Putamen (tissue), 1 donor: ENCODE measurements around the gene ABCC8.

Experiments
- DNase-seq: peaks from one replicate; pipeline ENCODE4 v3.0.0-alpha.2; 2016; ENCODE audit warnings: low spot score

The ABCC8 gene

GRCh38 chr11:17471501-17471900 lies 5.1 kb downstream of the ABCC8 start:
- DNase-seq: no peak

DNA sequence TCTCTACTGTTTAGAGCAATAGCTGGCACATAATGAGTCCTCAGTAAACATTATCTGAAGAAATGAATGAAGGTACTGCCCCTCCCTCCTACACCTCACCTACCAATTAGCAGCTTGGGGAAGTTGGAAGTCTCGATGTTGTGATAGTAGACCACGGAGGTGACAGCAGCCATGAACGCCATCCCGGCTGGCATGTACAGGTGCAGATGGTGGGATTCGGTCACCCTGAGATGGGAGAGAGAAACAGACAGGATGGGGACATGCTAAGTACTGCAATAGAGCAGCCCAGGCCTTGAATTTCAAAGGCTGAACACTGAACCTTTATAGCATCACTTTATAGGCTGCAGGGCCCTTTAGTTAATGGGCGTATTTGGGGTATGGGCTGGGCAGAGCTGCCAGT lies 6.6 kb downstream of the ABCC8 start:
- no peak for DNase-seq

- DNase-seq: no peak
These were observed 8.5 kb downstream of the ABCC8 start for GRCh38 chr11:17468122-17468521.

DNA sequence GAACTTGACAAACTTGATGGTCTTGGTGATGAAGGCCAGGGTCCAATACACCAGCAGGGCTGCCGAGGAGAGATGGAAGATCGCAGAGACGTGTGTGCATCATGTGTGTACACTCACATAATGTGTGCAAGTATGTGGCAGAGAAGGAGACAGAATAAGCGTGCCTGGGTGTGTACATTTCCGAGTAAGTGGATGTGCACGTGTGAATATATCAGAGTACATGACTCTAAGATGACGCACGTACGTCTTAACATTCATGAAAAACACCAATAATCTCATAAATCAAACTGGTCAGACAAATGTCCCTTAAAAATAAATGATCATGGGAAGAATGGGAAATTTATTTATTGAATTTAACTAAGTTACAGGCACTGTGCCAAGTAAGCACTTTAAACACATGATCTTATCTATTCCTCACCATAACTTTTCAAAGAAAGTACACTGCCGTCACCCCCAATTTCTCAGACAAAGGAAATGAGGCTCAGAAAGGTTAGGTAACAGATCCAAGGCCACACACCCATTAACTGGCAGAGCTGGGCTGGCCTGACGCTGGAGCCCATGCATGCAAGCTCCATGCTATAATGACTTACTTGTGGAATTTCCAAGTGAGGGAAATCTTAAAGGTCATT lies 13.0 kb downstream of the ABCC8 start:
- no peak for DNase-seq

DNA sequence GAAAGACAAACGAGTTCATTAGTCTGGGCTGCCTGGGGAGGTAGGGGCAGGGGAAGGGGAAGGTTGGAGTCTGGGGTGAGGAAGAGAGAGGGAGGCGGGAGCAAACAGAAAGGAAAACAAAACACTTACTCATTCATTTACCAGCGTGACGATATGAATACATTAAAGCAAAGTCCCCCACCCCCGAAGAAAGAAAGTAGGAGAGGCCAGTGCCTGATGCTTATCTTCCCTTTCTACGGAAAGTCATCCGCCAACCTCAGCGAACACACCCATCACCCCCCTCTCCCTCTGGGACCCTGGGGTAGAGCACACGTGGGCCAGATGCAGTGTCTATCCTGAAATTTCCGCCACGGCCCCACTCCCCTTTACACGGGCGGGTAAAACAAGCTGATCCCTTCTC lies 13.7 kb downstream of the ABCC8 start:
- DNase-seq: no peak

GRCh38 chr11:17460406-17460805 lies 16.2 kb downstream of the ABCC8 start:
- no peak for DNase-seq

DNA sequence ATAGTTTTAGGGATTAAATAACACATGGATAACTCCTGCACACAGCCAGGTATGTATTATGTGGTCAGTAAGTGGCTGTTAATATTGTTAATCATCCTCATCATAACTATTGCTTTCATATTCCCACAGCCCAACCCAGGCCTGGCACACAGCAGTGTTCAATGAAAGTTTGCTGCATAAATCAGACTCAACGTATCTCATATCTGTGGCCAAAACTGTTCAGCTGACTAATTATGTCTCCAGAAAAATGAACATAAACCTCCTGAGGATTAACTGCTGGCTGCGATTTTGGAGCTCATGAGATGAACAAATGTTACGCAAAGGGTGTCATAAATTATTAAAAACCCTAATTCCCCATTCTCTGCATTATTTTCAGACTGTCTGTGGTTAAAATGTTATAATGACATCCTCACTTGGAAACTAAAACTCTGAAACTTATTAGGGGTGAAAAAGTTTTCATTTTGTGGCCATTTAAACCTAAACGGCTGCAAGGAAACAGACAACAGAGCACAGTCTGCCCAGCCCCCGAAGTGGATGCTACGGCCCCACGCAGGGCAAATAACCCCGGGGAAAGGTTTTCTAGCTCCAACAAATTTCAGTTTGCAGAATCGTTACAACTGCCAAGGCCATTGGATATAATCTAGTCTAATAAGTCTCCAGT lies 17.3 kb downstream of the ABCC8 start:
- no peak for DNase-seq

- no peak for DNase-seq
These were observed 18.4 kb downstream of the ABCC8 start for GRCh38 chr11:17458268-17458667.

DNA sequence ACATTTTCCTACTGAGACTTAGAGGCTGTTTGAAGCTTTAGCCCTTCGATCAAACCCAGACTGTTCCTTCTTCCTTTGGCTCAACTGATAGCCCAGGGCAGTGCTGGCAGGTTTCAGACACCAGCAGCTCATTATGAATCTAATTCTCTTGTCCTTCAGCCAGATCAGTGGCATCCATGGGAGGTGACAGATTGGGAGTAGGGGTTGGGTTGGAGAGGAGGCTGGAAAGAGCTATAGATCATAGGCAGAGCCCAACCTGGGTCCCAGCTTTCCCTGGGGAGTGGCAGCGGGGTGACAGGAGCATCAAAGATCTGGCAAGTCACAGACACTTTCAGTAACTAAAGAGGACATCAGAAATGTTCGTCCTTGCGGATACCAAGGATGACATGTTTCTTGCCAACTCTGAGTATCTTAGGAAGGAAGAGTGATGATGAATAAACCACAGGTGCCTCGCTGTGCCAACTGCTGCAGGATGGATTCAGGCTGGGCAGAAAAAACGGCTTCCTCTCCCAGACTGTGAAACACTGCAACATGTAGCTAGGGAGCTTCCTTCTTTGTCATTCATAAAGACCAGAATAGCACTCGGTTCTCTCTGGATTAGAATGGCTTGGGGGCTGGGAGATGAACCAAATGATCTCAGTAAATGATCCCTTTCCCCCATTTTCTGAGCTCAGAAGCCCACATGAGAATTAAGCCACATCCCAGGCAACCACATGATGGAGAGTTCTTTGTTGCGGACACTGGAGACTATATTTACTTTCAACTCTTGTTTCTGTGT lies 19.1 kb downstream of the ABCC8 start:
- no peak for DNase-seq

GRCh38 chr11:17452668-17453067 lies 24.0 kb downstream of the ABCC8 start:
- no peak for DNase-seq

DNA sequence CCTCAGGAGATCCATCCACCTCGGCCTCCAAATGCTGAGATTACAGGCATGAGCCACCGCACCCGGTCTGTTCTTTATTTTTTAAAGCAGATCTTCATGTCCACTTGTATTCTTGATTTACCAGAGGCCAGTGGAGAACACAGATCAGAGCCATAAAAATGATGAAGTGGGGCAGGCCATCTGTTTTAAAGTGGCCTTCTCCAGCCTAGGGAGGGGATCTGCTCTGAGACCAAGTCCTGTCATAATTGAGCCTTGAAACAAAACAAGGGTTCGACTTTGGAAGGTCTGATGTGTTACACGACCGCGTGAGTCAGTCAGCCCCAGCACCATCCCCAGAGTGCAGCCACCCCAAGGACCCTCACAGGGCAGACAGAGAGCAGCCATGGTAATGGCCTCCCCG lies 27.5 kb downstream of the ABCC8 start:
- no peak for DNase-seq

GRCh38 chr11:17446482-17446881 lies 30.2 kb downstream of the ABCC8 start:
- DNase-seq: no peak

- DNase-seq: no peak
These were observed 31.3 kb downstream of the ABCC8 start for GRCh38 chr11:17445240-17445795.

GRCh38 chr11:17443926-17444690 lies 32.5 kb downstream of the ABCC8 start:
- DNase-seq: no peak

GRCh38 chr11:17443423-17443822 lies 33.2 kb downstream of the ABCC8 start:
- DNase-seq: no peak

- no peak for DNase-seq
These were observed 33.6 kb downstream of the ABCC8 start for GRCh38 chr11:17443000-17443399.

GRCh38 chr11:17439316-17439782 lies 37.3 kb downstream of the ABCC8 start:
- no peak for DNase-seq

- DNase-seq: no peak
These were observed 39.3 kb downstream of the ABCC8 start for GRCh38 chr11:17437366-17437765.

DNA sequence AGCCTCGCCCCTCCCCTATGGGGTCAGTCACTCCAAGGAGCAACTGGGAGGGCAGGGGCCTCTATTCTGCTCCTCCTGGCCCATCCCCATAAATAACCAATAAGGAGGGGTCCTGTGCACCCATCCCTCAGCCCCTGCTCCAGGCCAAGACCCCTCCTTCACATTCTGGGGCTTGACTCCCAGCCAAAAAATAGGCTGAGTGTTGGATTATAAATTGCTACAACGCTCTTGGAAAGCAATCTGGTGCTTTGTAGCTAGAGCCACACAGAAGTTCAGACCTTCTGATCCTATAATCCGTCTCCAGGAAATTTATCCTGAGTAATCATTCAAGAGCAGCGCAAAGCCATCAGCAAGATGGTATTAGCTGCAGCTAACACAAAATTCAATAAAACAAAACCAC lies 42.5 kb downstream of the ABCC8 start:
- no peak for DNase-seq

- no peak for DNase-seq
These were observed 44.6 kb downstream of the ABCC8 start for GRCh38 chr11:17432002-17432401.

DNA sequence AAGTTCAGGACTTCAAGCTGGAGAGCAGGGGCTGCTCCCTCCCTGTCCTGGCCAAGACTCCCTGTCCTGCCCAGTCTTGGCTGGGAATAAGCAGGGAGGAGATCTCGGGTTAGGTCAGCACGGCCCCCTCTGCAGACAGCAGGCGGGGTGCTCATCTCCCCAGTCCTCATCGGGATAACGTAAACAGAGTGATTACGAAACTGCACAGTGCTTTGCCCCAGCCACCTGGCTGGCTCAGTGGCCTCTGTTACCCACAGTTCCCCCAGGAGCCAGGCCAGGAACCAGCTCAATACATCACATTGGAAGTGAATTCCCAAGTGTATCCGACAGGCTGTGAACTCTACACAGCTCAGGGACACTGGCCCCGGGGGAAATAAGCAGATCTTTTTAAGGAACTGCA lies 45.5 kb downstream of the ABCC8 start:
- DNase-seq: no peak

DNA sequence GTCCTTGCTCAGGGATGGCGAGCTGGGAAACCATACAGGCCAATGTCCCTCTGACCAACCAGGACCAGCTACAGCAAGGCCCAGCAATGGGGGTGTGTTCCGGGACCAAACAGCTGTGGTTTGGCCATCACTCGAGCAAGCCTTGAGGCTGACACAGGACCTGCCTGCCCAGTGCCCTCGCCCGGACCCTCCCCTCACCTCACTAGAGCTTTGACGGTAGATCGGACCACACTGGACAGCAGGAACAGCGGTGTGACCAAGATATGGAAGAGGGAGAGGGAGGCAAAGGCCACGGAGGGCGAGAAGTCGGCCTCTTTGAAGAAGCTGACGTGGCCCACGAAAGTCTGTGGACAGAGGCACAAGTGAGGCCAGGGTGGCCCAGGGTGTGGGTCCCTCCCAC lies 46.0 kb downstream of the ABCC8 start:
- DNase-seq: no peak
